ENCODE results near the gene CDH22.

CDH22 gene

GRCh38 chr20:46300281-46300680, 8.0 kb downstream of the CDH22 start:
- no peak for DNase-seq (ENCODE audit: low spot score)

- no peak for DNase-seq (ENCODE audit: low spot score)
These were observed 9.2 kb downstream of the CDH22 start for GRCh38 chr20:46299078-46299477.

- DNase-seq (ENCODE audit: low spot score) = no peak
These were observed 9.9 kb downstream of the CDH22 start for GRCh38 chr20:46298374-46298773.

GRCh38 chr20:46296526-46297250, 11.6 kb downstream of the CDH22 start:
- no peak for DNase-seq (ENCODE audit: low spot score)

DNA sequence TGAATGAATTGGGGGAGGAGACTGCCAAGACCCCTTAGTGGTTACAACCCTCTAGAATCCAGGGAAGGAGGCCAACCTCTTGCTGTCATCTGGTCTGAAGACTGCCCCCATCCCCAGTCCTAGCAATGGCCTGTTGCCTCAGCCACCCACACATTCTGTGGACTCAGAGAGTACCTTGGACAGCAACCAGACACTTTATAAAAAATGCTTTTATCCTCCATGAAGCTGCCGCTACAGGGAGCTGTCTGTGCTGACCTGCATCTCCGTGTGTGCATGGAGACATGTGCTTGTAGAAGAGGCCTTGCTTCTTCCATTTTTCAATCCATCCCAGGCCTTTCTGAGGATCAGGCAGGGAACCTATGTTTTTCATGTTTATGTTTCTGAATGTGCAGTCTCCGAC, 15.2 kb downstream of the CDH22 start:
- DNase-seq (ENCODE audit: low spot score) = no peak

- DNase-seq (ENCODE audit: low spot score) = no peak
These were observed 16.9 kb downstream of the CDH22 start for GRCh38 chr20:46291401-46291800.

GRCh38 chr20:46289432-46289831, 18.9 kb downstream of the CDH22 start:
- no peak for DNase-seq (ENCODE audit: low spot score)

GRCh38 chr20:46286977-46287376, 21.3 kb downstream of the CDH22 start:
- no peak for DNase-seq (ENCODE audit: low spot score)

DNA sequence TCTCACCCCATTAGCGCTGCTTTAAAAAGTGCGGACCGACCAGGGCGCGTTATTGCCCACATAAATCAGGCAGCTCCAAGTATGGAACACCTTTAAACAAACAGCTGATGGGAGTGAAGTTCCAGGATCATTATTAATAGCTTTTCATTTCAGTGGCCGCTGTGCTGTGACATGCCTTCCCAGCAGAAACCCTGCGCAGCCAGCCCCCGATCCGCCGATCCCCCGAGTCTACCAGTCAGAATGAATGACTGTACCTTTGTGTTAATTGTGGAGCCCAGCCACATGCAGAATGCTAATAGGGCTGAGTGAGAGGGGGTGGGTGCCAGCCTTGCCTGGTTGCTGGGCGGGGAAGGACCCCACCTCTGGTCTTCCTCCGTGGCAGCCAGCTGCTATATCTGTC, 21.9 kb downstream of the CDH22 start:
- DNase-seq (ENCODE audit: low spot score) = no peak

DNA sequence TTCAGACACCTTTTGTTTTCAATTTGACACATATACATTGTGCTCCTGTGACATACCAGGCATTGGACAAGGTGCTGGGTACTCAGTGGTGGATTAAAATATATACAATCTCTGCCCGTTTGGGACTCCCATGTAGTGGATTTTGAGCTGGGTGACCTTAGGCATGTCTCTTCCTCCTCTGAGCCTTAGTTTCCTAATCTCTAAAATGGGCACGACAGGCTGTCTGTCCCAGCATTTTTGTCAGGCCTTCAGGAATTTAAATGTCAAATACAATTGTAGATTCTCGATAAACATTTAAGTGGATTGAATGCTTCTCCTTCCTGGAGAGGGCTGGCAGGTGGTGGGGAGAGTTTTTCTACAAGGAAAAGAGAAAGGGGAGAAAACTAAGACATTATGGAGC, 22.6 kb downstream of the CDH22 start:
- DNase-seq (ENCODE audit: low spot score) = no peak

GRCh38 chr20:46285072-46285471, 23.2 kb downstream of the CDH22 start:
- DNase-seq (ENCODE audit: low spot score) = no peak

GRCh38 chr20:46284040-46284427, 24.3 kb downstream of the CDH22 start:
- DNase-seq (ENCODE audit: low spot score) = no peak

- DNase-seq (ENCODE audit: low spot score) = no peak
These were observed 24.8 kb downstream of the CDH22 start for GRCh38 chr20:46283426-46284039.

DNA sequence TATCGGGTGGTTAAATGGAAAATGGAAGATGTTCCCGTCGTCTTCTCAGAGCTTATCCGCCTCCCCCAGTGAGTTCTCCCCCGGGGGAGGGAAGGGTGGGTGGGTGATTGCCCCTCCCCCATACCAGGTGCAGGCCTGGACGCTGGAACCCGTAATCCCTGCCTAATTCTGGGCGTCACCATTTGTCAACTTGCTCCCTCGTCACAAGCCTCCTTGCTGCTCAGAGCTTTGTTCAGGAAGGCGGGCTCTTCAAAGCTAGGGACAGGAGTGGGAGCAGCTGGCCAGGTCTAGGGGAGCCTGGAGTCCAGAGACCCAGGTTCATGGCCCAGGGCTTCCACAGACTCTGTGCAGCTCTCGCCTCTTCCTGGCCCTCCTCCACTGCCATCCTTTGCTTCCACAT, 25.6 kb downstream of the CDH22 start:
- no peak for DNase-seq (ENCODE audit: low spot score)

DNA sequence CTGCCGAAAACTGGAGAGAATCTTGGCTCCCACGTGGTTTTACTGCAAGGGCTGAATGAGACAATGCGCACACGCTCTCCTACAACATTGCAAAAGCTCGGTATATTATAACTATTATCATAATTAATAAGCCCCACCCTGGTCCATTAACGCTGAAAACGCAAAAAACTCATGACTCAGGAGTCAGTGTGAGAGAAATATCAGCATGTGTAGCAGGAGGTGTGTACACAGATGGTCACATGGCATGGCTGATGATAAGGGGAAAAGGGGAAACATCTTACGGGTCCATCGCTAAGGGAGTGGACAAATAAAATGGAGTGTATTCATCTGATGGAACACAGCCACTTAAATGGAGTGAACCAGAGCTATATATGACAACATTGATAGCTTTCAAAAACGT, 29.2 kb downstream of the CDH22 start:
- no peak for DNase-seq (ENCODE audit: low spot score)

GRCh38 chr20:46277602-46278001, 30.7 kb downstream of the CDH22 start:
- no peak for DNase-seq (ENCODE audit: low spot score)

DNA sequence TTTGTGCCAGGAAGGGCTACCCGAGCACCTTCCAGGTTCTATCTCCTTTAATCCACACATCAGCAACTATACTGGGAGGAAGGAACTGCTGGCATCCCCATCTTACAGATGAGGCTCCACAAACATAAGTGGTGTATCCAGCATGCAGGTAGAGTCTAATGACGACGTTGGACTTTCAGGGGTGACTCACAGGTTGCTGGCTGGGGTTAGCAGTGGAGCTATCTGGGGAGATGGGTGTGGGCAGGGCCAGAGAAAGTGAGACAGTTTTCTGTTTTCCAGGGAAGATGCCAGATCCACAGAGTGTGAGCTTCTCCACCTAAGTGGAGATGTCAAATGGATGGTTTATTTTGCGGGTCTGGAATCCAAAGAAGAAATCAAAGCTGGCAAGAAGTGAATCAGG, 31.8 kb downstream of the CDH22 start:
- DNase-seq (ENCODE audit: low spot score) = no peak

GRCh38 chr20:46275091-46275490, 33.2 kb downstream of the CDH22 start:
- DNase-seq (ENCODE audit: low spot score) = no peak

- DNase-seq (ENCODE audit: low spot score) = no peak
These were observed 34.6 kb downstream of the CDH22 start for GRCh38 chr20:46273717-46274116.

DNA sequence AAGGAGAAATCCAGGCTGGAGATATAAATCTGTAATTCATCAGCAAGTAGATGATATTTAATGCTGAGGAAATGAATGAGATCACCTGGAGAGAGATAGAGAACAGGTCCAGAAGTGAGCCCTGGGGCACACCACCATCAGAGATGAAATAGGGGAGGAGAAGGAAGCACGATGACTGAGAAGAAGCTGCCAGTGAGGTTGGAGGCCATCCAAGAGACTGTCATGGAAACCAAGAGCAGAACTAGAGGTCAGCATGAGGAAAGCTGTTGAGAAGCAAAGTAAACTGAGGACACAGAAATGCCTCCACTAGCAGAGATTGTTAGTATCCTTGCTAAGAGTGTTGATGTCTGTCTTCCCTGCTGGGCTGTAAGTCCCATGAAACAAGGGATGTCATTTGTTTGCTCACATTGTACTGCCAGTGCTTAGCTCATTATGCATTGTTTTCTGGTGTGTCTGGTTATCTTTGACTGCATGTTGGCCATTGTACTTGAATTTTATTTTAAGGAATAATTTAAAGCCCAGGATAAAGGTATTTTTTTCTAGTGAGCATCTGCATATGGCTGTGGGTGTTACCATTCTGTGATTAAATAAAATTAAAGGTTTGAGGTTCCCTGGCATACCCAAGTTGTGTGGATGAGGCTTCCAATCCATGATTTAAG, 35.8 kb downstream of the CDH22 start:
- DNase-seq (ENCODE audit: low spot score) = no peak

- no peak for DNase-seq (ENCODE audit: low spot score)
These were observed 37.1 kb downstream of the CDH22 start for GRCh38 chr20:46270977-46271744.

DNA sequence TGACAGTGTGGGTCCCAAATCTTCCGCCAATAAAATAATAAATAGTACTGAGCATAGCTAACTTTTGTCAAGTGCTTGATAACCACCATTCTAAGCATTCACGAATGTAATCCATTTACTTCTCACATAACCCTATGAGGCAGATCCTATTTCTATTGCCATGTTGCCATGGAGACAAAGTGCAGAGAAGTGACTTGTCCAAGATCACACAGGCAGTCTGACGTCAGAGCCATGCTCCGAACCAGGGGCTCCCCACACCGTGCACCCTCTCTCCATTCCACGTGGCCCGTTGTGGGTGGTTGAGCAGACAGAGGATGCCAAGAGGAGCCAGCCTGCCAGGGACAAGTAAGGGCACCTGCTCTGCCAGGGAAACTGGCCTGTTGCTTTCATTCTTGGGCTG, 38.9 kb downstream of the CDH22 start:
- no peak for DNase-seq (ENCODE audit: low spot score)

DNA sequence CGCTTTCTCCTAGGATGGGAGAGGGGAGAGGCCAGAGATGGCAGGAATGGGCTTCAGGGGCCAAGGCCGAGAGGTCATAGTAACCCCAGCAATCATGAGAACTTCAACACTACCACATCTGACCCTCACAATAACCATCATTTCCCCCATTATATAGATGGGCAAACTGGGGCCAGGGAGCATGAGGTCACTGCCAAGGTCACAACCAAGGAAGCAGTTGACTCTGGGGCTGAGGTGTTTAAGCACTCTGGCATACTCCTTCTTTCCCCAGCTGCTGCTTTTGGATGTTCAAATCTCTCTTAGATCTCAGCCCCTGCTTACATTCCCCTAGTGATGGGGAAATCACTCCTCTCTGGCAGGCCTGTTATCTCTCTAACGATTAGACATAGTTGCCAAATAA, 39.6 kb downstream of the CDH22 start:
- DNase-seq (ENCODE audit: low spot score) = no peak
